Smooth muscle cell (in vitro differentiated cells): ENCODE measurements around the gene HES1. TPM values are rescaled to one million over a fixed set of nuclear protein-coding genes. Genes with fewer than 3 reads are reported as not detected.

Source experiments
- DNase-seq: peaks from one replicate; lab custom pipeline; 2025; ENCODE audit not compliant: unreplicated experiment; lab: John Stamatoyannopoulos, UW
- H2AFZ ChIP-seq: fragments of 200-600 bp; sonication (generic); 2 replicates; pipeline ENCODE4 v1.6.0; 2016; ENCODE audit warnings: antibody characterized with exemption, low read depth, mild to moderate bottlenecking
- H3F3A ChIP-seq: fragments of 200-600 bp; sonication (generic); 2 replicates; pipeline ENCODE4 v1.6.0; 2017; ENCODE audit warnings: antibody characterized with exemption, low read depth
- H3K27ac ChIP-seq: fragments of 200-600 bp; sonication (generic); 2 replicates; pipeline ENCODE4 v1.5.1; 2016; ENCODE audit warnings: low read depth, mild to moderate bottlenecking
- H3K27me3 ChIP-seq: fragments of 200-600 bp; sonication (generic); 2 replicates; pipeline ENCODE4 v1.6.1; 2016; ENCODE audit warnings: low read depth, mild to moderate bottlenecking
- H3K36me3 ChIP-seq: fragments of 200-600 bp; sonication (generic); 2 replicates; pipeline ENCODE4 v1.5.1; 2016; ENCODE audit warnings: low read depth
- H3K4me1 ChIP-seq: fragments of 200-600 bp; sonication (generic); 2 replicates; pipeline ENCODE4 v1.5.1; 2016; ENCODE audit warnings: low read depth
- H3K4me2 ChIP-seq: fragments of 200-600 bp; sonication (generic); 2 replicates; pipeline ENCODE4 v1.6.0; 2016; ENCODE audit warnings: mild to moderate bottlenecking
- H3K4me3 ChIP-seq: fragments of 200-600 bp; sonication (generic); 2 replicates; pipeline ENCODE4 v1.5.1; 2016; ENCODE audit warnings: mild to moderate bottlenecking
- H3K79me2 ChIP-seq: fragments of 200-600 bp; sonication (generic); 2 replicates; pipeline ENCODE4 v1.6.0; 2016; ENCODE audit warnings: low read depth, mild to moderate bottlenecking
- H3K9ac ChIP-seq: fragments of 200-600 bp; sonication (generic); 2 replicates; pipeline ENCODE4 v1.6.0; 2016; ENCODE audit warnings: low read depth
- H3K9me3 ChIP-seq: fragments of 200-600 bp; sonication (generic); replicated peaks from 2 replicates; pipeline ENCODE4 v1.5.1; 2016; ENCODE audit warnings: low read depth
- H4K20me1 ChIP-seq: fragments of 200-600 bp; sonication (generic); 2 replicates; pipeline ENCODE4 v1.6.0; 2016; ENCODE audit warnings: low read depth
- WGBS: methylation state at CpG from one replicate; pipeline ENCODE4 v1.1.7; 2016; ENCODE audit warnings: low lambda C conversion rate; 5-methylcytosine and 5-hydroxymethylcytosine counted together
- polyA plus RNA-seq: library from polyadenylated mRNA; unstranded; fragments of >200 nt; fragmentation: Nextera tagmentation; extraction: Ambion mirVana; gene quantifications from 2 replicates; pipeline ENCODE4 v1.2.1, GENCODE V29; 2016
- total RNA-seq: library from RNA; depleted of rRNA; stranded (reverse); fragments of >200 nt; gene quantifications from 2 replicates; pipeline ENCODE4 v1.2.3, GENCODE V29; 2014
- TF ChIP-seq, protein P1 (sequence below): fragments of 200-600 bp; sonication (generic); IDR thresholded peaks from 2 replicates; pipeline ENCODE4 v1.5.1; 2017; ENCODE audit warnings: borderline replicate concordance, mild to moderate bottlenecking, antibody characterized with exemption; ENCODE audit not compliant: insufficient read depth, poor library complexity, severe bottlenecking

HES1 gene
- total and polyA plus RNA-seq, 2 experiments from 2014 or later = 59.9 to 69.5 TPM

DNA sequence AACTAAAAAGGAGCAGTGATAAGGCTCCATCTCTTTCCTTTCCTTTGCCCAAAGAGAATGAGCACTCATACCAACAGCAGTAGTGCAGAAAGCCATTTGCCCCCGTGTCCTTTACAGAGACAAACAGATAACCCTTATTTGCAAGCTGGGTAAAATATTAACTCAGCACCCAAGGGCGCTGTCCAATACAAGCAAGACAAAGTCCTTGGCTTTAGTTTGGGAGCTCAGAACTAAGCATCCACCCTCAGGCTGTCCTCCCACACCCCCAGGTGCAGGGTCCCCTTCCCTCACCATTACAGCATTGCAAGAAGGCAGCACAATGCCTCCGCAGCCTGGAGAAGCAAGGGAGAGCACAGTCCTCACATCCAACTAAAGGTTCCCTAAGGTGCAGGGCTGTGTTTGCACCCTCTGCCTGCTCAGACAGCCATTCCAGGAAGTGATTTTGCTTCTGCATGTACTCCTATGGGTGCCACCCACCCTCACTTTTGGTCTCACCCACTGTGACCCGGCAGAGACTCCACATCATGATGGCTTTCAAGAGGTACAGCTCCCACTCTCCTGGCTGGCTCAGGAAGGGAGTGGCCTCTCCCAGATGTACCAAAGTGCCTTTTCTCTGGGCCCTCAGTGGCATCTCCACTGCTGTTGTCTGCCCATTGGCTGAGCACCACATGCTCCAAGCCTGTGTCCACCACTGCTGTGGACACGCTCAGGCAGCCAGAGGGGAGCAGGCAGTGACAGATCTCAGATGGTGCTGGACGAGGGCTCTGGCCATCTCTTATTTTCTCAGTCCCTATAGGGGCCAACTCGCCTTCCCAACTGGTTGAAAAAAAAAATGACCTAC, 34.1 kb upstream of the HES1 start:
- no peak overlapping the region for H3K27ac ChIP-seq
- H3K4me2 ChIP-seq = no peak overlapping the region
- peaks cover 18% of the 10 kb centered on the region for H3K4me1 ChIP-seq
- TF ChIP-seq, protein P1, sequence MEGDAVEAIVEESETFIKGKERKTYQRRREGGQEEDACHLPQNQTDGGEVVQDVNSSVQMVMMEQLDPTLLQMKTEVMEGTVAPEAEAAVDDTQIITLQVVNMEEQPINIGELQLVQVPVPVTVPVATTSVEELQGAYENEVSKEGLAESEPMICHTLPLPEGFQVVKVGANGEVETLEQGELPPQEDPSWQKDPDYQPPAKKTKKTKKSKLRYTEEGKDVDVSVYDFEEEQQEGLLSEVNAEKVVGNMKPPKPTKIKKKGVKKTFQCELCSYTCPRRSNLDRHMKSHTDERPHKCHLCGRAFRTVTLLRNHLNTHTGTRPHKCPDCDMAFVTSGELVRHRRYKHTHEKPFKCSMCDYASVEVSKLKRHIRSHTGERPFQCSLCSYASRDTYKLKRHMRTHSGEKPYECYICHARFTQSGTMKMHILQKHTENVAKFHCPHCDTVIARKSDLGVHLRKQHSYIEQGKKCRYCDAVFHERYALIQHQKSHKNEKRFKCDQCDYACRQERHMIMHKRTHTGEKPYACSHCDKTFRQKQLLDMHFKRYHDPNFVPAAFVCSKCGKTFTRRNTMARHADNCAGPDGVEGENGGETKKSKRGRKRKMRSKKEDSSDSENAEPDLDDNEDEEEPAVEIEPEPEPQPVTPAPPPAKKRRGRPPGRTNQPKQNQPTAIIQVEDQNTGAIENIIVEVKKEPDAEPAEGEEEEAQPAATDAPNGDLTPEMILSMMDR = no peak
- H3K36me3 ChIP-seq = no peaks in the 10 kb centered on the region
- DNase-seq = no peak
- H4K20me1 ChIP-seq = no peaks in the 10 kb centered on the region
- H3K79me2 ChIP-seq = no peaks in the 10 kb centered on the region
- H3K9me3 ChIP-seq = no peaks in the 10 kb centered on the region
- H3K9ac ChIP-seq = no peak overlapping the region
- no peaks in the 10 kb centered on the region for H3F3A ChIP-seq
- H3K27me3 ChIP-seq = peaks cover 13% of the 10 kb centered on the region
- WGBS = 95% methylated on average over 7 of the region's 7 CpGs
- H2AFZ ChIP-seq = no peak overlapping the region
- no peak overlapping the region for H3K4me3 ChIP-seq

DNA sequence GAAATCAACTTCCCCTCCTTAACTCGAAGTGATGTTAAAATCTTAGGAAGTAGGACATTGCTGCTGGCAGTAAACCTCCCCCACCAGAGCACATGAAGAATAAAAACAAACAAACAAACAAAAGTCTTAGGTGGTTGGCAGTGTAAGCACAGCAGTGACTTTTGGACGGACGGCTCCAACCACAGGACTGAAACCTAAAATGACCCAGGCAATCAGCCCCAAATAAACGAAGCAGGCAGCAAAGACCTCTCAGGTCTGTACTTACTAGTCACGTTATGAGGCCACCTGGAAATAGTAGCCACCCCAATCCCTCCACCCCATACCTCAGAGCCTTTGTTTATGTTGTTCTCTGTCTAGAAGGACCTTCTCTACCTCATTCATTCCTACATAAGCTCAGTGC, 33.5 kb upstream of the HES1 start:
- 79% methylated on average over 5 of the region's 5 CpGs for WGBS
- H3K36me3 ChIP-seq = no peaks in the 10 kb centered on the region
- H3K27me3 ChIP-seq = peaks cover 13% of the 10 kb centered on the region
- H3K4me2 ChIP-seq = no peak overlapping the region
- peaks cover 18% of the 10 kb centered on the region for H3K4me1 ChIP-seq
- H3K9me3 ChIP-seq = no peaks in the 10 kb centered on the region
- no peaks in the 10 kb centered on the region for H4K20me1 ChIP-seq
- H2AFZ ChIP-seq = no peak overlapping the region
- H3K79me2 ChIP-seq = no peaks in the 10 kb centered on the region
- H3K27ac ChIP-seq = no peak overlapping the region
- DNase-seq = no peak
- H3K9ac ChIP-seq = no peak overlapping the region
- TF ChIP-seq, protein P1 = no peak
- no peak overlapping the region for H3K4me3 ChIP-seq
- H3F3A ChIP-seq = no peaks in the 10 kb centered on the region

DNA sequence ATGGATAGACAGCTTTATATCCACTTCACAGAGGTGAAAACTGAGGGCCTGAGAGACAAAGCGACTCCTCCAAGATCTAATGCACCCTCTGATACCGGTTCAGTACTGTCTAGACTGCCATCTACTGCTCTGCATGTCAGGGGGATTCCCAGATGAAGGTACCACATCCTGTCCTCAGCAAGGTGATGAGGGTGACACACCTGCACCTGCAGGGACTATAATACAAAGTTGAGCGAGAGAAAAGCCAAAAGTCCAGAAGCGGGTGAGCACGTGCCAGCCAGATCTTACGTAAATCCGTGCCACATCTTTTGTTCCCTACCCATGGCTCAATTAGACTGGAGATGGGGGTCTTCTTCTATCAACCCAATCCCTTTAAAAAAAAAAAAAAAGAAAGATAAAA, 32.4 kb upstream of the HES1 start:
- Histone ChIP-seq H3K4me1 (peaks cover 11% of the 10 kb centered on the region), H3K9me3 (no peaks in the 10 kb centered on the region), H3K36me3 (no peaks in the 10 kb centered on the region), H4K20me1 (no peaks in the 10 kb centered on the region), H3K4me2 (no peak overlapping the region), H3K9ac (no peak overlapping the region), H2AFZ (no peak overlapping the region), H3K79me2 (no peaks in the 10 kb centered on the region), H3K4me3 (no peak overlapping the region), H3K27ac (no peak overlapping the region), H3K27me3 (peaks cover 13% of the 10 kb centered on the region), H3F3A (no peaks in the 10 kb centered on the region)
- DNase-seq = no peak
- WGBS = 96% methylated on average over 7 of the region's 7 CpGs
- TF ChIP-seq, protein P1 = no peak
